SU-DHL-6 (cell line): Measurements from ENCODE around the gene BCO2.

Experiments
- CTCF ChIP-seq: fragments of 200-600 bp; sonication (generic); IDR thresholded peaks from one replicate; pipeline ENCODE4 v1.5.1; 2017; ENCODE audit warnings: antibody characterized with exemption, mild to moderate bottlenecking, low read length, moderate library complexity; ENCODE audit not compliant: insufficient read depth, poor library complexity, severe bottlenecking
- EZH2phosphoT487 ChIP-seq: fragments of 200-600 bp; sonication (generic), shearing (Covaris generic); conservative IDR thresholded peaks from 2 replicates; pipeline ENCODE4 v1.6.1; 2018; ENCODE audit warnings: mild to moderate bottlenecking, antibody characterized with exemption, low read length, moderate library complexity, mixed read lengths

GRCh38 chr11:112163875-112164685, 11.2 kb upstream of the BCO2 start, which contains the start of gene IL18:
- TF ChIP-seq CTCF = no peak
- no peak for TF ChIP-seq EZH2phosphoT487
